HEK293 (cell line): Measurements from ENCODE around the gene SLC34A3.
A peak's percentile ranks its signal among the peaks of the same experiment; 100 is the strongest.

Experiments
- CTCF ChIA-PET: fragments of 350-600 bp; formaldehyde crosslinking; extraction: SDS; loops from one replicate; lab custom pipeline; 2021; ENCODE audit warnings: antibody characterized with exemption; lab: Yijun Ruan, JAX
- POLR2A ChIA-PET: fragments of 300-600 bp; formaldehyde crosslinking; extraction: SDS; loops from one replicate; lab custom pipeline; 2020; ENCODE audit warnings: antibody characterized with exemption, inconsistent platforms; lab: Yijun Ruan, JAX
- H3K27ac ChIP-seq: fragments of 200-500 bp; sonication (Bioruptor generic); 2 replicates; pipeline ENCODE4 v1.5.1; 2014; ENCODE audit warnings: low read depth, low read length, control low read depth, inconsistent platforms; ENCODE audit errors: extremely low read depth
- H3K36me3 ChIP-seq, 2 experiments: fragments of 200-500 bp in 1 of 2; sonication (Bioruptor generic) in 1 of 2; 1 replicate in 1 of 2; 2 replicates in 1 of 2; pipeline ENCODE4 v1.5.1; 2014 to 2017; ENCODE audit warnings: inconsistent platforms in 2 of 2, low read length in 2 of 2; ENCODE audit not compliant: control insufficient read depth in 2 of 2, insufficient read depth in 1 of 2
- H3K4me1 ChIP-seq: fragments of 200-500 bp; sonication (Bioruptor generic); 2 replicates; pipeline ENCODE4 v1.5.1; 2014; ENCODE audit warnings: mild to moderate bottlenecking, low read length, inconsistent platforms; ENCODE audit not compliant: control insufficient read depth, insufficient read depth
- H3K4me3 ChIP-seq: 2 replicates; pipeline ENCODE4 v1.5.1; 2011; ENCODE audit warnings: low read depth, mild to moderate bottlenecking, control low read depth, low read length, moderate library complexity
- H3K9me3 ChIP-seq: fragments of 200-500 bp; sonication (Bioruptor generic); 2 replicates; pipeline ENCODE4 v1.5.1; 2014; ENCODE audit warnings: low read depth, low read length, inconsistent platforms; ENCODE audit not compliant: control insufficient read depth, insufficient read depth
- EGR2 ChIP-seq: fragments of 450-650 bp; formaldehyde crosslinking; IDR thresholded peaks from 2 replicates; pipeline ENCODE4 v1.5.1; 2016; ENCODE audit warnings: low read depth, missing biosample characterization, missing genetic modification characterization
- ELK4 ChIP-seq: IDR thresholded peaks from 2 replicates; pipeline ENCODE4 v1.6.1; 2011; ENCODE audit warnings: mild to moderate bottlenecking, low read depth, low read length, borderline replicate concordance
- MZF1 ChIP-seq: fragments of 450-650 bp; formaldehyde crosslinking; IDR thresholded peaks from 2 replicates; pipeline ENCODE4 v1.5.1; 2017; ENCODE audit warnings: missing biosample characterization, missing genetic modification characterization, borderline replicate concordance
- SCRT2 ChIP-seq: fragments of 450-650 bp; formaldehyde crosslinking; IDR thresholded peaks from 2 replicates; pipeline ENCODE4 v1.5.1; 2016; ENCODE audit warnings: missing biosample characterization, missing genetic modification characterization
- ZBTB26 ChIP-seq: fragments of 450-650 bp; formaldehyde crosslinking; optimal IDR thresholded peaks from 2 replicates; pipeline ENCODE3; 2016; ENCODE audit warnings: missing biosample characterization, mild to moderate bottlenecking, missing genetic modification characterization
- ZFHX2 ChIP-seq: fragments of 450-650 bp; formaldehyde crosslinking; conservative IDR thresholded peaks from 2 replicates; pipeline ENCODE4 v1.5.1; 2016; ENCODE audit warnings: missing biosample characterization, missing genetic modification characterization
- ZFP69B ChIP-seq: fragments of 450-650 bp; formaldehyde crosslinking; IDR thresholded peaks from 2 replicates; pipeline ENCODE4 v1.5.1; 2016; ENCODE audit warnings: missing biosample characterization, missing genetic modification characterization
- ZNF132 ChIP-seq: fragments of 450-650 bp; formaldehyde crosslinking; IDR thresholded peaks from 2 replicates; pipeline ENCODE4 v1.5.1; 2017; ENCODE audit warnings: missing biosample characterization, missing genetic modification characterization, borderline replicate concordance
- ZNF26 ChIP-seq: fragments of 450-650 bp; formaldehyde crosslinking; IDR thresholded peaks from 2 replicates; pipeline ENCODE4 v1.5.1; 2016; ENCODE audit warnings: missing biosample characterization, missing genetic modification characterization
- ZNF600 ChIP-seq: fragments of 450-650 bp; formaldehyde crosslinking; IDR thresholded peaks from 2 replicates; pipeline ENCODE4 v1.5.1; 2016; ENCODE audit warnings: missing biosample characterization, missing genetic modification characterization
- ZNF639 ChIP-seq: fragments of 450-650 bp; formaldehyde crosslinking; IDR thresholded peaks from 2 replicates; pipeline ENCODE4 v1.5.1; 2016; ENCODE audit warnings: missing biosample characterization, missing genetic modification characterization
- ZNF785 ChIP-seq: fragments of 450-650 bp; formaldehyde crosslinking; IDR thresholded peaks from 2 replicates; pipeline ENCODE4 v1.5.1; 2016; ENCODE audit warnings: missing biosample characterization, missing genetic modification characterization

The SLC34A3 gene

GRCh38 chr9:137214620-137215019 is 16.1 kb upstream of the SLC34A3 start:
- H3K9me3 ChIP-seq = no peaks in the 10 kb centered on the region
- H3K4me3 ChIP-seq = no peak overlapping the region
- H3K36me3 ChIP-seq = peaks cover 3 to 84% of the 10 kb centered on the region in 2 experiments; a peak in 2 of 3 replicates
- ChIA-PET POLR2A (interaction anchor here (0.5 to 17.2 kb wide), 7 partner anchors 6 to 513 kb away, joined by 3 to 304 read pairs (median 4); partner anchors contain the start of genes CYSRT1, NDOR1, RNF208 and RNF224), CTCF (interaction anchor here (0.5 to 1.1 kb wide), 2 partner anchors 22 to 96 kb away, joined by 3 to 8 read pairs; no protein-coding TSS in a partner anchor)
- H3K27ac ChIP-seq = no peak overlapping the region
- H3K4me1 ChIP-seq = no peaks in the 10 kb centered on the region
- TF ChIP-seq EGR2 (tag by site-specific recombination) (peak; percentile 83), ZNF600 (0 out of 2 replicates have a peak, but pooled peaks have one; percentile 19), ZFHX2 (tag by site-specific recombination) (peak; percentile 72), ZBTB26 (tag by site-specific recombination) (no peak)

- CTCF ChIA-PET = interaction anchor here (1.4 kb wide), 1 partner anchor 9 kb away, joined by 3 read pairs; no protein-coding TSS in a partner anchor
- H3K9me3 ChIP-seq = no peaks in the 10 kb centered on the region
- no peaks in the 10 kb centered on the region for H3K4me1 ChIP-seq
- H3K4me3 ChIP-seq = no peak overlapping the region
- TF ChIP-seq ZNF132 (no peak), SCRT2 (tag by site-specific recombination) (peak; percentile 2; the same call in 1 of the 2 replicates)
- TF ChIP-seq, all 188 proteins: peak for 1
- peaks cover 0 to 84% of the 10 kb centered on the region in 2 experiments; a peak in 2 of 3 replicates for H3K36me3 ChIP-seq
- POLR2A ChIA-PET = interaction anchor here (0.6 to 17.2 kb wide), 4 partner anchors 7 to 64 kb away, joined by 4 to 304 read pairs (median 157); partner anchors contain the start of genes CYSRT1, NDOR1, RNF208 and RNF224
- no peak overlapping the region for H3K27ac ChIP-seq
Observed at GRCh38 chr9:137215196-137215986, 15.3 kb upstream of the SLC34A3 start.

- peaks cover 0 to 81% of the 10 kb centered on the region in 2 experiments; a peak in 1 of 3 replicates for H3K36me3 ChIP-seq
- H3K4me3 ChIP-seq = no peak overlapping the region
- ChIA-PET CTCF (interaction anchor here (1.0 to 1.4 kb wide), 3 partner anchors 8 to 35 kb away, joined by 3 read pairs; no protein-coding TSS in a partner anchor), POLR2A (interaction anchor here (0.6 to 17.2 kb wide), 7 partner anchors 6 to 96 kb away, joined by 3 to 304 read pairs (median 8); partner anchors contain the start of genes CYSRT1, NDOR1, RNF208 and RNF224)
- no peak overlapping the region for H3K27ac ChIP-seq
- no peaks in the 10 kb centered on the region for H3K9me3 ChIP-seq
- TF ChIP-seq ZNF785 = no peak
- no peak for TF ChIP-seq ELK4
- peak; percentile 46 for TF ChIP-seq ZFHX2 (tag by site-specific recombination)
- peak; percentile 51 for TF ChIP-seq EGR2 (tag by site-specific recombination)
- H3K4me1 ChIP-seq = no peaks in the 10 kb centered on the region
Observed at GRCh38 chr9:137216188-137216965, 14.3 kb upstream of the SLC34A3 start.

- Histone ChIP-seq H3K36me3 (peaks cover 0 to 70% of the 10 kb centered on the region in 2 experiments; a peak in 1 of 3 replicates), H3K4me1 (no peaks in the 10 kb centered on the region; the same call in 1 of the 2 replicates), H3K4me3 (no peak overlapping the region), H3K9me3 (no peaks in the 10 kb centered on the region), H3K27ac (no peak overlapping the region)
- ChIA-PET POLR2A (interaction anchor here (0.6 to 17.2 kb wide), 9 partner anchors 9 to 186 kb away, joined by 3 to 304 read pairs (median 8); partner anchors contain the start of genes FUT7, NDOR1, TMEM203 and TPRN), CTCF (interaction anchor here (1.0 to 1.1 kb wide), 4 partner anchors 17 to 188 kb away, joined by 3 to 4 read pairs (median 3); no protein-coding TSS in a partner anchor)
- TF ChIP-seq MZF1 (tag by site-specific recombination) = no peak
- peak; percentile 47; the same call in 1 of the 2 replicates for TF ChIP-seq EGR2 (tag by site-specific recombination)
- no peak for TF ChIP-seq ZFP69B (tag by site-specific recombination)
- no peak for TF ChIP-seq ZNF26 (tag by site-specific recombination)
- peak; percentile 91 for TF ChIP-seq ZNF600
- TF ChIP-seq ZNF639 (tag by site-specific recombination) = no peak
Observed at GRCh38 chr9:137217276-137218211, 13.2 kb upstream of the SLC34A3 start.
